Measurements from ENCODE around the gene OSBPL8.

Gene OSBPL8

DNA sequence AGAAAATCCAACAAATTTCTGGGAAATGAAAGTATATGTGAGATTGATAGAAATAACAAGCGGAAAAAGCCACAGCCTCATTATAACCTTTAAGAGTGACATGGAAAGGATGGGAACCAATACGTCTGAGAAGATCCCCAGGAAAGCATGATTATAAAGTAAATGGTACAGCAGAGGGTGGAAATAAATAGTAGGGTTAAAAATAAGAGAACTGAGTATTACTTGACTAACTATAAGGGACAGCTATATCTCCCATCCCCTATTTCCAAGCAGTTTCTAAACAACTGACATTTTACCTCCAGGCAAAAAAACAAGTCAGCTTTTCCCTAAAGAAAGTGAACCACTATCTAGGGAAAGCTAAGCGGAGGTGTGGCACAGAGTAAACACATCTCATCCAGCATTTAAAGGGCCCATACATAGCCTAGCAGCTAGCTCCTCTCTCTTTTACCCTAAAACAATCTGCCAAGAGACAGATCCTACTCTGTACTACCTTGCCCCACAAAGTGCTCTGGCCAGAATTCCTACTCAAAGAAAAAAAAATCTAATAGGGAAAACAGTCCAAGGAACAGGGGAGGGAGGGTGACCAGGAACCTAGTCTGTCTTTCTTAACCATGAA is 11.2 kb downstream of the OSBPL8 start:
- H3K4me3 Mint-ChIP-seq = no peak overlapping the region
- H3K27me3 Mint-ChIP-seq (ENCODE audit: low read depth) = no peaks in the 10 kb centered on the region
- no peak overlapping the region for H3K27ac Mint-ChIP-seq
- peaks cover 10% of the 10 kb centered on the region for H3K36me3 Mint-ChIP-seq (ENCODE audit: low read depth)
- no peaks in the 10 kb centered on the region for H3K9me3 Mint-ChIP-seq
- DNase-seq (ENCODE audit: low spot score) = no peak
- peaks cover 60% of the 10 kb centered on the region for H3K4me1 Mint-ChIP-seq (ENCODE audit: low read depth)

DNA sequence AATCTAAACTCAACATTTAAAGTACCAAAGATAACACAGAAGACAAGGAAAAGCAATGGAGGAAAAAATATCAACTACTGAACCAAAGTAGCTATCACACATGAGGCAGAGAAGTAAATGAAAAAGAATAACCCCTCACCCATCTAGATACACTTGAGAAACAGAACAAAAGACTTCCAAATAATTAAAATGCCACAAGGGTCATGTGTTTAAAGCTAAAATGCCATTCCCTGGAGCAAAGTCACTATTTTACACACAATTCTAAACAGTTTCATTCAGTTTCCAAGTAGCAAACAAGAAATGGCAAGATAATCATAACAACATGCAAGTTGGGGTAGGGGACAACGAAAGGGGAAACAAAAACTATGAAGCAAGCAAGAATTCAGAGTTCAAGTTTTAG is 12.0 kb downstream of the OSBPL8 start:
- Mint-ChIP-seq H3K27ac (no peak overlapping the region), H3K9me3 (no peaks in the 10 kb centered on the region), H3K4me3 (no peak overlapping the region), H3K4me1 (ENCODE audit: low read depth) (peaks cover 60% of the 10 kb centered on the region), H3K36me3 (ENCODE audit: low read depth) (peaks cover 6% of the 10 kb centered on the region), H3K27me3 (ENCODE audit: low read depth) (no peaks in the 10 kb centered on the region)
- DNase-seq (ENCODE audit: low spot score) = no peak

- Mint-ChIP-seq H3K36me3 (ENCODE audit: low read depth) (peaks cover 7% of the 10 kb centered on the region), H3K4me3 (no peak overlapping the region), H3K9me3 (no peaks in the 10 kb centered on the region), H3K27me3 (ENCODE audit: low read depth) (no peaks in the 10 kb centered on the region), H3K27ac (no peak overlapping the region), H3K4me1 (ENCODE audit: low read depth) (peaks cover 62% of the 10 kb centered on the region)
- DNase-seq (ENCODE audit: low spot score) = no peak
Observed at GRCh38 chr12:76546889-76547288, 12.7 kb downstream of the OSBPL8 start.

DNA sequence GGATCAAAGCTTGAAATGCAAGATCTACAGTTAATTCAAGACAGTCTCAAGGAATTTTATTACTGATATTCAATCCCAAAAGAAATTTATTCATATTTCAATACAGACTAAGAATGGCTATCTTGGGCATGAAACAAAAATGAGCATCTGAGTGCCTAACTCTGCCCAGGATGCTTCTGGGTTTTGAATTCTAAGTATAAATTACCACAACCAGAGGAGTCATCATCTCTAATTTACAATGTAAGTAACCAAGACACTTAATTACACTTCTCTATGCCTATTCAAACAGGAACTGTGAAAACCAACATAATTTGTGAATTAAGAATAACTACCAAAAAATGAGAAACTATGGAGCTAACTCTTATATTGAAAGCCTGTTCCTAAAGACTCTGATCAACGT is 14.1 kb downstream of the OSBPL8 start:
- peaks cover 57% of the 10 kb centered on the region for H3K4me1 Mint-ChIP-seq (ENCODE audit: low read depth)
- no peaks in the 10 kb centered on the region for H3K27me3 Mint-ChIP-seq (ENCODE audit: low read depth)
- H3K9me3 Mint-ChIP-seq = no peaks in the 10 kb centered on the region
- no peak for DNase-seq (ENCODE audit: low spot score)
- no peak overlapping the region for H3K27ac Mint-ChIP-seq
- peaks cover 7% of the 10 kb centered on the region for H3K36me3 Mint-ChIP-seq (ENCODE audit: low read depth)
- no peak overlapping the region for H3K4me3 Mint-ChIP-seq

DNA sequence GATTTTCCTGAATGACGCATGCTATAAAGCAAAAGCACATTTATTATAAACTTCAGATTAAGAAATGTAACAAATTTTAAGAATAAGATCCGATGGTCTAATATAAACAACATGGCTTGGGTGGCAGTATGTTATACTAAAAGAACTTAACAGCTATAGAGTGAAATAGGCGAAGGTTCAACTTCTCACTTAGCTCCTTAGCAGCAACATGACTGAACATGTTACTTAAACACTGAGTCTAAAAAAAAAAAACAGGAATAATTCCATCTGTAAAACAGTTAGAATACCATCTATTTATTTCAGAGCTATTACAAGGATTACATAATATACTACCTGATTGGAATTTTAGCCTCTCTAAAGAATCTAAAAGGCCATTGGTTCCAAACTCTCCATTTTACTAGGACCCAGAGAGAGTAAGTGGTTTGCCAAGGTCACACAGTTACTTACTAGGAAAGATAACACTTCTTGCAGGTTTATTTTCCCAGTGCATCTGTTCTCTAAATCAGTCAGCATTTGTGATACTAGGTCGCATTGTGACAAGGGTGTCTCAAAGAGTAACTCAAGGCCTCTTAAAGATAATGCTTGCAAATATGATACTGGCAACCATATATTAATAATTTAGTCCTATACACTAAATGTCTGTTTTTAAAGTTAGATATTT is 14.8 kb downstream of the OSBPL8 start:
- Mint-ChIP-seq H3K36me3 (ENCODE audit: low read depth) (peaks cover 6% of the 10 kb centered on the region), H3K9me3 (no peaks in the 10 kb centered on the region), H3K4me3 (no peak overlapping the region), H3K27me3 (ENCODE audit: low read depth) (no peaks in the 10 kb centered on the region), H3K4me1 (ENCODE audit: low read depth) (peaks cover 57% of the 10 kb centered on the region), H3K27ac (no peak overlapping the region)
- no peak for DNase-seq (ENCODE audit: low spot score)

GRCh38 chr12:76543813-76544347 is 15.7 kb downstream of the OSBPL8 start:
- H3K4me1 Mint-ChIP-seq (ENCODE audit: low read depth) = peaks cover 54% of the 10 kb centered on the region
- peaks cover 2% of the 10 kb centered on the region for H3K36me3 Mint-ChIP-seq (ENCODE audit: low read depth)
- H3K27me3 Mint-ChIP-seq (ENCODE audit: low read depth) = no peaks in the 10 kb centered on the region
- H3K9me3 Mint-ChIP-seq = no peaks in the 10 kb centered on the region
- no peak for DNase-seq (ENCODE audit: low spot score)
- no peak overlapping the region for H3K27ac Mint-ChIP-seq
- H3K4me3 Mint-ChIP-seq = no peak overlapping the region

DNA sequence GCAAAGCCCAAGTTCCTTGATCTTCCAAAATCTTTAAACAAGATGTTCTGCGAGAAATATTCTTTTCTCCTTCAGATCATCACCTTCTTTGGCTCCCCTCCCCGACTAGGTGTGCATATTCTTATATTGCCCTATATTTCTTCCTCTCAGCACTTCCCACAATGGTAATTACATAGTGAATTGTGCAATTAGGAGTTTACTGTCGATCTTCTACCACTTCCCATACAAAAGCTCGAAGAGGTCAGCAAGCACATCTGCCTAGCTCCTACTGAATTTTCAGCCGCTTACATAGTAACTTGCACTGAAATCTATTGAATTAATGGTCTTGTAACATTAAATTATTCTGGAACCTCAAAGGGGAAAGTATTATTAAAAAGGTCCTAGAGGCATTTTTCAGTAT is 16.7 kb downstream of the OSBPL8 start:
- peaks cover 47% of the 10 kb centered on the region for H3K4me1 Mint-ChIP-seq (ENCODE audit: low read depth)
- H3K9me3 Mint-ChIP-seq = no peaks in the 10 kb centered on the region
- no peak for DNase-seq (ENCODE audit: low spot score)
- no peaks in the 10 kb centered on the region for H3K27me3 Mint-ChIP-seq (ENCODE audit: low read depth)
- H3K27ac Mint-ChIP-seq = no peak overlapping the region
- H3K4me3 Mint-ChIP-seq = no peak overlapping the region
- H3K36me3 Mint-ChIP-seq (ENCODE audit: low read depth) = peaks cover 2% of the 10 kb centered on the region

DNA sequence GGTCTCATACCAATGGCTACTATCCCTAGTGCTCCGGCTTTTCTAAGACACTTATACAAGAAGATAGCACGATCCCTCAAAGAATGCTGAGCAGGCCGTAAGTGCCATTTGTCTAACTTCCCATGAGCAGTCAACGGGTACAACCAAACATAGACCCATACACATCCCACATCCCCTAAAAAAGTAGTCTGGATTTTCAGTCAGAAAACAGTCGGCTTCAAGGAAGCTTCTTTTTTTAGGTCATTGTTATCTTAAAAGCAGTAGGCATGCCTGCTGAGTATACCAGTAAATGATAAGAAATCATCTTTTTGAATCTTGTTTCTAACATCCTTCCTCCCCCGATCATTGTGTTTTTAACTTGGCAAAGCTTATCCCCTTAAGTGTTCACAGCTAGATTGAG is 19.8 kb downstream of the OSBPL8 start:
- no peak overlapping the region for H3K27ac Mint-ChIP-seq
- no peak overlapping the region for H3K4me3 Mint-ChIP-seq
- H3K36me3 Mint-ChIP-seq (ENCODE audit: low read depth) = peaks cover 16% of the 10 kb centered on the region
- H3K4me1 Mint-ChIP-seq (ENCODE audit: low read depth) = peaks cover 26% of the 10 kb centered on the region
- no peak for DNase-seq (ENCODE audit: low spot score)
- no peaks in the 10 kb centered on the region for H3K27me3 Mint-ChIP-seq (ENCODE audit: low read depth)
- no peaks in the 10 kb centered on the region for H3K9me3 Mint-ChIP-seq

- no peaks in the 10 kb centered on the region for H3K9me3 Mint-ChIP-seq
- H3K4me3 Mint-ChIP-seq = no peak overlapping the region
- no peaks in the 10 kb centered on the region for H3K27me3 Mint-ChIP-seq (ENCODE audit: low read depth)
- no peak for DNase-seq (ENCODE audit: low spot score)
- H3K4me1 Mint-ChIP-seq (ENCODE audit: low read depth) = peaks cover 18% of the 10 kb centered on the region
- no peak overlapping the region for H3K27ac Mint-ChIP-seq
- H3K36me3 Mint-ChIP-seq (ENCODE audit: low read depth) = peaks cover 20% of the 10 kb centered on the region
Observed at GRCh38 chr12:76537923-76538322, 21.6 kb downstream of the OSBPL8 start.

GRCh38 chr12:76536546-76536945 is 23.0 kb downstream of the OSBPL8 start:
- H3K36me3 Mint-ChIP-seq (ENCODE audit: low read depth) = peaks cover 22% of the 10 kb centered on the region
- H3K27ac Mint-ChIP-seq = no peak overlapping the region
- H3K9me3 Mint-ChIP-seq = no peaks in the 10 kb centered on the region
- no peak overlapping the region for H3K4me3 Mint-ChIP-seq
- H3K27me3 Mint-ChIP-seq (ENCODE audit: low read depth) = no peaks in the 10 kb centered on the region
- peaks cover 10% of the 10 kb centered on the region for H3K4me1 Mint-ChIP-seq (ENCODE audit: low read depth)
- no peak for DNase-seq (ENCODE audit: low spot score)

- Mint-ChIP-seq H3K9me3 (no peaks in the 10 kb centered on the region), H3K27me3 (ENCODE audit: low read depth) (no peaks in the 10 kb centered on the region), H3K4me3 (no peak overlapping the region), H3K36me3 (ENCODE audit: low read depth) (peaks cover 25% of the 10 kb centered on the region), H3K4me1 (ENCODE audit: low read depth) (peaks cover 17% of the 10 kb centered on the region), H3K27ac (no peak overlapping the region)
- no peak for DNase-seq (ENCODE audit: low spot score)
Observed at GRCh38 chr12:76535170-76535569, 24.4 kb downstream of the OSBPL8 start.

DNA sequence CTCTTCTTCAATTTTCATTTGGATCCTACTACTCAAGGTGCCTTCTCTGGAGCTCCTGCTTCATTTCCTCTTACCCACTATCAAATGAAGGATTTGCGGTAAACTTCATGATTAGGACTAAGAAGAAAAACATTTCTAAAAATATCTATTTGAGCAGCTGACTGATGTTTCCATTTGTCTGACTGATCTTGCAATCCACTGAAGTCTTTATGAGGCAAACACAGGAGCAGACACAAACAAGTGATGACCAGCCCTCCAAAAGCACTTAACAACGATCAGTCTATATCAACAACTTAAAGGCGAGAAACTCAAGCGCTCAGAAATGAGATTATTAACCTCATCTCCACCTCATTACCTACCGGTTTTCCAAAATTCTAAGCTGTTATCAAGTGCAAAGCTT is 26.2 kb downstream of the OSBPL8 start:
- Mint-ChIP-seq H3K4me1 (ENCODE audit: low read depth) (peaks cover 13% of the 10 kb centered on the region), H3K4me3 (no peak overlapping the region), H3K27ac (no peak overlapping the region), H3K27me3 (ENCODE audit: low read depth) (no peaks in the 10 kb centered on the region), H3K9me3 (no peaks in the 10 kb centered on the region), H3K36me3 (ENCODE audit: low read depth) (peaks cover 28% of the 10 kb centered on the region)
- DNase-seq (ENCODE audit: low spot score) = no peak

DNA sequence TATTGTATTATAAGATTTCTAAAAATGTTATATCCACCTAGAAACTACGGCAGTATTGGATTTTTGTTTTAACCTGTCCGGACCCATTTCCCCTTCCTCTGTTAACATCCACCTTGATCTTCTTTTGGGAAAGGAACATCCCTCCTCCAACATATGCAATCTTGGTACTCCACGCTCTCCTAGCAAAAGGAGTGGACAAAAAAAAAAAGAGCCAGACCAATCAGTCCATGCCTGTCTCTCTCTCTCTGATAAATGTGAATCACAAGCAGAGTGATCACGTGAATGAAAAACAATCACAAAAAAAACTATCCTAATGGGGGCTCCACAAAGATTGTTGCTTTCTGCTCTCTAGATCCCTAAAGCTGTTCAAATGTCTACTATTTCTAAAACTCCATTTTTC is 27.1 kb downstream of the OSBPL8 start:
- H3K4me3 Mint-ChIP-seq = no peak overlapping the region
- DNase-seq (ENCODE audit: low spot score) = no peak
- H3K9me3 Mint-ChIP-seq = no peaks in the 10 kb centered on the region
- no peaks in the 10 kb centered on the region for H3K27me3 Mint-ChIP-seq (ENCODE audit: low read depth)
- peaks cover 28% of the 10 kb centered on the region for H3K36me3 Mint-ChIP-seq (ENCODE audit: low read depth)
- H3K27ac Mint-ChIP-seq = no peak overlapping the region
- peaks cover 13% of the 10 kb centered on the region for H3K4me1 Mint-ChIP-seq (ENCODE audit: low read depth)

DNA sequence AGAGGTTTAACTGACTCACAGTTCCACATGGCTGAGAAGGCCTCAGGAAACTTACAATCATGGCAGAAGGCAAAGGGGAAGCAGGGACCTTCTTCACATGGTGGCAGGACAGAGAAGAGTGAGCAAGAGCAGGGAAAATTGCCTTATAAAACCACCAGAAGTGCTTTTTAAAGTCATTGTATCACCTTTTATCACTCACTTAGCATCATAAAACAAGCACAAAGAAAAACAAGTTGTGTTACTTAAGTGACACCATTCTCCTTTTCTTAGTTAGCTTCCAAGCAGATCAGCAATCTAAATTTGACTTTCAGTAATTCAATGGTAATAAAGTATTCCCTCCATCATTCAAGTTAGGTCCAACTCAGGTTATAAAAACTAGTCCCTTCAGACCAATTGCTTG is 28.5 kb downstream of the OSBPL8 start:
- H3K9me3 Mint-ChIP-seq = no peaks in the 10 kb centered on the region
- H3K27ac Mint-ChIP-seq = no peak overlapping the region
- H3K4me3 Mint-ChIP-seq = no peak overlapping the region
- no peak for DNase-seq (ENCODE audit: low spot score)
- peaks cover 22% of the 10 kb centered on the region for H3K36me3 Mint-ChIP-seq (ENCODE audit: low read depth)
- H3K27me3 Mint-ChIP-seq (ENCODE audit: low read depth) = no peaks in the 10 kb centered on the region
- H3K4me1 Mint-ChIP-seq (ENCODE audit: low read depth) = peaks cover 13% of the 10 kb centered on the region

DNA sequence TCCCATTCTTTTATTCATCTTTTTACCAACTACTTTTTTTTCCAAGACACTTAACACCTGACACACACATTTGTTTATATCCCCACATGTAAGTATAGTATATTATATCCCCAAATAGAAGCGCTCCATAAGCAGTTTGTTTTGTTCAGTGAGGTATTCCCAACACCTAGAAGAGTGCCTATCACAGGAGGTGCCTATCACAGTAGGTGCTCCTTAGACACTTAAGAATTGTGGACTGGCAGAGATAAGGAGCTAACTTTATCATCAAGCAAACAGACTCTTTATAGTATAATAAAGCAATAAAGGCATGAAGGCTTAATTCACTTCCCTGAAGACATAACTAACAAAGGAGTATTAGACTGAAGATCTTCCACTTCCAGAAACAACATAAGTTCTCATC is 29.1 kb downstream of the OSBPL8 start:
- Mint-ChIP-seq H3K4me1 (ENCODE audit: low read depth) (peaks cover 13% of the 10 kb centered on the region), H3K9me3 (no peaks in the 10 kb centered on the region), H3K4me3 (no peak overlapping the region), H3K27ac (no peak overlapping the region), H3K36me3 (ENCODE audit: low read depth) (peaks cover 18% of the 10 kb centered on the region), H3K27me3 (ENCODE audit: low read depth) (no peaks in the 10 kb centered on the region)
- no peak for DNase-seq (ENCODE audit: low spot score)

All from T-helper 2 cell treated with Interferon-gamma antibody and Interleukin-4, amounts not matched to agents 5 μg/mL and 100 μg/mL, for 36 hours (primary cell).